ENCODE data around the gene ACAP3.
"Not testable (repeated sequence)": the region's sequence is repeated elsewhere in the genome, so short reads cannot be mapped to it uniquely, and the experiment has no call there.

ACAP3 gene

GRCh38 chr1:1329304-1330210 is 21.8 kb upstream of the ACAP3 start:
- no peak for DNase-seq

GRCh38 chr1:1328254-1328653 is 20.5 kb upstream of the ACAP3 start:
- DNase-seq, result no peak

DNA sequence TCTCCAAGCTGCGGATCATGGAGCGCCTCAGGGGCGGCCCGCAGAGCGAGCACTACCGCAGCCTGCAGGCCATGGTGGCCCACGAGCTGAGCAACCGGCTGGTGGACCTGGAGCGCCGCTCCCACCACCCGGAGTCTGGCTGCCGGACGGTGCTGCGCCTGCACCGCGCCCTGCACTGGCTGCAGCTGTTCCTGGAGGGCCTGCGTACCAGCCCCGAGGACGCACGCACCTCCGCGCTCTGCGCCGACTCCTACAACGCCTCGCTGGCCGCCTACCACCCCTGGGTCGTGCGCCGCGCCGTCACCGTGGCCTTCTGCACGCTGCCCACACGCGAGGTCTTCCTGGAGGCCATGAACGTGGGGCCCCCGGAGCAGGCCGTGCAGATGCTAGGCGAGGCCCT is 19.6 kb upstream of the ACAP3 start:
- no peak for DNase-seq

GRCh38 chr1:1326075-1326605 is 18.4 kb upstream of the ACAP3 start:
- DNase-seq, result no peak

- no peak for DNase-seq
Observed at GRCh38 chr1:1325288-1326074, 17.8 kb upstream of the ACAP3 start.

GRCh38 chr1:1324524-1325287 is 17.0 kb upstream of the ACAP3 start, which contains the start of the genes CPTP and INTS11:
Gene CPTP, plus strand, starts transcription at chr1:1324802. Its CDS starts 2,109 bp downstream, at chr1:1326911.
Gene INTS11, minus strand, starts transcription at chr1:1324660. Its CDS starts 52 bp downstream, at chr1:1324608.
- peak; percentile 97 for DNase-seq

GRCh38 chr1:1324084-1324523 is 16.4 kb upstream of the ACAP3 start:
- no peak for DNase-seq

- DNase-seq, result no peak
Observed at GRCh38 chr1:1322952-1323351, 15.2 kb upstream of the ACAP3 start.

DNA sequence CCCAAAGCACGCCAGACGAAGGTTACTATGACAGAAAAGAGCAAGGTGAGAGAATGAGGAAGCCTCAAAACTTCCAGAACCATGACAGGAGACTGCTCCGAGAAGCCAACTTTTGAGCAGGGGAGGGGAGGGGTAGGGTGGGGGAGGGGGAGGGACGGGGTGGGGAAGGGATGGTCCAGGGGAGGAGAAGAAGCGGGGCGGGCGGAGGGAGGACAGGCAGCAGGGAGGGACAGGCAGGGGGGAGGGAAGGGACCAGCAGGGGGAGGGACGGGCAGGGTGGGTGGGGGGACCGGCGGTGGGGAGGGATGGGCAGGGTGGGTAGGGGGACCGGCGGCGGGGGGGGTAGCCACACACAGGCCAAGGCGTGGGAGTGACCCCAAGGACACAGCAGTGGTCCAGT is 14.7 kb upstream of the ACAP3 start:
- DNase-seq, result no peak

GRCh38 chr1:1321477-1321876 is 13.7 kb upstream of the ACAP3 start:
- DNase-seq, result no peak

GRCh38 chr1:1320666-1321448 is 13.1 kb upstream of the ACAP3 start:
- DNase-seq, result no peak

- DNase-seq, result no peak
Observed at GRCh38 chr1:1319646-1319941, 11.9 kb upstream of the ACAP3 start.

- DNase-seq, result no peak
Observed at GRCh38 chr1:1318777-1319645, 11.3 kb upstream of the ACAP3 start.

GRCh38 chr1:1318131-1318652 is 10.5 kb upstream of the ACAP3 start:
- DNase-seq, result no peak

- DNase-seq, result no peak
Observed at GRCh38 chr1:1317420-1317819, 9.7 kb upstream of the ACAP3 start.

- DNase-seq, result not testable (repeated sequence)
Observed at GRCh38 chr1:1316199-1316598, 8.5 kb upstream of the ACAP3 start.

DNA sequence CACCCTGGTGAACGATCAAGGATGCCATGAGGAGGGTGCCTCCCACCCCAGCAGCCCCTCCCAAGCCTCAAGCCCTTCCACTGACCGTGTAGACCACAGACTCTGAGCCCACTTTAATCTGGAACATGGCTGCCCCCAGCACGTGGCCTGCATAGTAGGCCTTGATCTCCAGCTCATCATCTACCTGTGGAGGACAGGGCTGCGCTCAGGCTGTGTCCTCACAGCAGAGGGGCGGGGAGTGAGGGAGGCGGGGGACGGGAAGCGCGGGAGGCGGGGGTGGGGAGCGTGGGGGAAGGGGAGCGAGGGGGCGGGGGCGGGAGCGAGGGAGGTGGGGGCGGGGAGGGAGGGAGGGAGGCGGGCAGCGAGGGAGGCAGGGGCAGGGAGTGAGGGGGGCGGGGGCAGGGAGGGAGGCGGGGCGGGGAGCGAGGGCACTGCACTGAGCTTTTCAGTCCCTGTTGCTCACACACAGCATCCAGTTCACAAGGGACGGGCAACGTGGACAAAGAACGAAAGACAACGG is 7.8 kb upstream of the ACAP3 start:
- DNase-seq, result no peak

DNA sequence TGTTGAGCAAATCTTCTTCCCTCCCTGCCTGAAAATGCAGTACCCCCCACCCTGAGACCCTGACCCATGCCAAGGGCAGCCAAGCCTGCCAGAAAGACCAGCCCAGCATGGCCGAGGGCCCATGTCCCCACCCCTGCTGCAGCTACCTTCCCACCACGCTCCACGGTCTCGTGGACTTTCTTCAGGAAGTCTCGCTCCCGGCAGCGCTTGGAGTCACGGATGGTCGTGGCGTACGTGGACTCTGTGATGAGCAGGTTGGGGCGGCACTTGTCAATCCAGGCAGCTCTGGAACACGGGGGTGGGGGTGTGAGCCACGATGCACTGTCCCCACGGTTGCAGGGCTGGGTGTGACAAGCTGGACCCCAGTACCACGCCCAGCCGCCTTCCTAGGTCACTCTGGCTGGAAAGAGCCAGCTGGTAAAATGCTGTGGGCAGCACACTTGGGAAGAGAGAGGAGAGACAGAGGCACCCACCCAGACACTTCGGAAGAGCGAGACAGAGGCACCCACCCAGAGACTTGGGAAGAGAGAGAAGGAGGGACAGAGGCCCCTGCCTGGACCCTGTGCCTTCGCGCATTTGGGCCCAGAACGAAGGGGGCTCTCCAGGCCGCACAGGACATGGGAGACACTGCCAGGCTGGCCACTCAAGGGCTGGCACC is 7.1 kb upstream of the ACAP3 start:
- no peak for DNase-seq

- no peak for DNase-seq
Observed at GRCh38 chr1:1314237-1314586, 6.5 kb upstream of the ACAP3 start.

Data from stimulated activated CD4-positive, alpha-beta T cell treated with anti-CD3 and anti-CD28 coated beads, Interleukin-12 subunit alpha, Interleukin-12 subunit beta, amount 100 ng/mL, for 4 hours (primary cell).